H1 (cell line): ENCODE data around the gene NR2F1-AS1.

ENCODE experiments used
- BRCA1 ChIP-seq: IDR thresholded peaks from 2 replicates; pipeline ENCODE4 v1.6.1; 2012; ENCODE audit warnings: low read depth, low read length, improper control_type of control experiment
- CTCF ChIP-seq, 3 experiments: IDR thresholded peaks; 1 replicate in 2 of 3; 2 replicates in 1 of 3; pipeline versions ENCODE4 v1.5.1 to v1.6.1; 2011; ENCODE audit warnings: low read length in 3 of 3, mild to moderate bottlenecking in 3 of 3, inconsistent platforms in 2 of 3, low read depth in 1 of 3, moderate library complexity in 1 of 3; ENCODE audit not compliant: insufficient read depth in 1 of 3; ENCODE audit errors: control extremely low read depth in 1 of 3
- EP300 ChIP-seq, 2 experiments: IDR thresholded peaks; 1 replicate in 1 of 2; 2 replicates in 1 of 2; pipeline ENCODE4 v1.6.1; 2011 to 2012; ENCODE audit warnings: low read depth in 2 of 2, low read length in 2 of 2, mild to moderate bottlenecking in 2 of 2, borderline replicate concordance in 1 of 2, inconsistent platforms in 1 of 2, moderate library complexity in 1 of 2
- EZH2 ChIP-seq: fragments of 200-600 bp; sonication (generic); IDR thresholded peaks from 2 replicates; pipeline ENCODE4 v1.7.1; 2012; ENCODE audit warnings: low read depth, mild to moderate bottlenecking, moderate library complexity, low read length, inconsistent platforms; ENCODE audit not compliant: severe bottlenecking
- RFX5 ChIP-seq: IDR thresholded peaks from 2 replicates; pipeline ENCODE4 v1.6.1; 2011; ENCODE audit warnings: low read depth, low read length, improper control_type of control experiment, borderline replicate concordance
- RNF2 ChIP-seq: fragments of 200-900, 300-1000 bp; sonication (generic); IDR thresholded peaks from 2 replicates; pipeline ENCODE4 v1.7.1; 2016; ENCODE audit warnings: borderline replicate concordance, low read depth, mild to moderate bottlenecking, antibody characterized with exemption, low read length; ENCODE audit not compliant: poor library complexity, severe bottlenecking; ENCODE audit errors: missing control alignments
- SAP30 ChIP-seq: fragments of 300-600 bp; sonication (generic); IDR thresholded peaks from 2 replicates; pipeline ENCODE4 v1.7.1; 2012; ENCODE audit warnings: low read length, moderate library complexity, mild to moderate bottlenecking, inconsistent platforms; ENCODE audit not compliant: insufficient read depth, insufficient replicate concordance
- SP2 ChIP-seq: IDR thresholded peaks from 2 replicates; pipeline ENCODE4 v1.6.1; 2012; ENCODE audit warnings: mild to moderate bottlenecking, low read length, inconsistent platforms
- SP4 ChIP-seq: IDR thresholded peaks from 2 replicates; pipeline ENCODE4 v1.6.1; 2012; ENCODE audit warnings: low read length, inconsistent platforms

- TF ChIP-seq CTCF (IDR thresholded peaks at IDR 0.05; ENCODE audit: control extremely low read depth in 1 of 3, insufficient read depth in 1 of 3, low read depth in 1 of 3, low read length in 3 of 3) (no peak), EZH2 (no peak), SP4 (no peak), RFX5 (no peak), RNF2 (no peak), EP300 (IDR thresholded peaks at IDR 0.05; ENCODE audit: borderline replicate concordance in 1 of 2, low read depth in 2 of 2, low read length in 2 of 2) (no peak), SAP30 (no peak), BRCA1 (no peak), SP2 (no peak)
Observed at GRCh38 chr5:93401634-93402213, 179.3 kb downstream of the NR2F1-AS1 start.
